Measurements from ENCODE around the gene HOXC12. TPM values are rescaled to one million over a fixed set of nuclear protein-coding genes. Genes with fewer than 3 reads are reported as not detected.
A peak's percentile ranks its signal among the peaks of the same experiment; 100 is the strongest.

Gene HOXC12
- total RNA-seq, 4 donors from 2014 or later = not detected

DNA sequence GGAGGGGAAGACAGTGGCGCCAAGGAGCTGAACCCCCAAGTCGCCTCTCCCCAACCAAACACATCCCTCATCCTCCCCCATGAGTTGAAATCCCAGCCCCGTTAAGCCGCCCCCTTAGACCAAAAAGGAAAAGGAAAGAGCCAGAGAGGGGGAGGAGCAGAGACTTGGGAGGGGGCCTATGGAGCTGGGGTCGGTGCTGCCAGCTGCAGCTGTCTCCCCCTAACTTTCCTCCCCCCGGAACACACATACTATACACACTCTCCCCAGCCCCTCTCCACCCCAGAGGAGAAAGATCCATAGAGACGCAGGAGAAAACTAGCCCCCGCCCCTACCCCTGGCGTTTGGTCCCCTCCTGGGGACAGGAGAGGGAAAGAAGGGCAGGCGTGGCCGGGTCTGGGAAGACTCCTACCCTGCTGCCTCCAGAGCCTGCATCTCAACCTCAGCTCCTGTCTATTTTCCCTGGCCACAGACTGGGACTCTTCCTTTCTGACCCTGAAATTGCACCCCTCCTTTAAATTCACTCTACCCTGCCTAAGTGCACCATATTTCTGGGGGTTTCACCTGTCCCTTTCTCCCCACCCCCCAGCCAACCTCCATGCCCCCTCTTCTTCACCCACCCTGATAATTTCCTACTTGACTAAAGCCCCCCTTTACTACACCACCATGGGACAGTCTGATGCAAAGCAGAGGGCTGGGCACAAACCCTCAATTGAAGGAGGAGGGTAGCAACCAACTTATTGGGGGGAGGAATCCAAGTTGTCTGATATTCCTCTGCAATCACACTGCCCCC lies 43.6 kb downstream of the HOXC12 start:
- 24 to 50% methylated on average over 9 to 11 of the region's 11 CpGs for WGBS, 2 donors
- no peak for DNase-seq
- intact Hi-C loops (cut with DNase I) = no loop called here
- H3K27me3 ChIP-seq = peaks cover 19 to 100% (median 83%) of the 10 kb centered on the region in 4 donors
- H3K36me3 ChIP-seq = no peaks in the 10 kb centered on the region
- no peak overlapping the region for H3K4me3 ChIP-seq
- H3K9me3 ChIP-seq = no peaks in the 10 kb centered on the region
- H3K4me1 ChIP-seq = peaks cover 32 to 54% (median 37%) of the 10 kb centered on the region in 3 donors
- no peak overlapping the region for H3K27ac ChIP-seq
- TF ChIP-seq CTCF (IDR thresholded peaks at IDR 0.05) (no peak), POLR2A (IDR thresholded peaks at IDR 0.05) (no peak)

GRCh38 chr12:53998900-53999236 lies 44.2 kb downstream of the HOXC12 start:
- 5 to 21% methylated on average over 9 to 13 of the region's 13 CpGs for WGBS, 2 donors
- Histone ChIP-seq H3K9me3 (no peaks in the 10 kb centered on the region), H3K4me3 (peak overlapping the region in 1 of 4 donors; percentile 59), H3K27ac (no peak overlapping the region), H3K36me3 (no peaks in the 10 kb centered on the region), H3K4me1 (peaks cover 32 to 53% (median 37%) of the 10 kb centered on the region in 3 donors), H3K27me3 (peaks cover 19 to 100% (median 83%) of the 10 kb centered on the region in 4 donors)
- no peak for TF ChIP-seq CTCF (IDR thresholded peaks at IDR 0.05)
- TF ChIP-seq POLR2A (IDR thresholded peaks at IDR 0.05) = no peak
- intact Hi-C loops (cut with DNase I) = no loop called here
- no peak for DNase-seq

GRCh38 chr12:53999559-54000115 lies 44.9 kb downstream of the HOXC12 start:
- DNase-seq = no peak
- peak overlapping the region; percentile 39 to 63 (median 58) for H3K4me3 ChIP-seq
- no peak for TF ChIP-seq POLR2A (IDR thresholded peaks at IDR 0.05)
- TF ChIP-seq CTCF (IDR thresholded peaks at IDR 0.05) = no peak
- H3K36me3 ChIP-seq = no peaks in the 10 kb centered on the region
- WGBS, 2 donors = 2 to 4% methylated on average over 20 to 26 of the region's 35 CpGs
- H3K27ac ChIP-seq = peak overlapping the region in 2 of 4 donors; percentile 37 to 81
- intact Hi-C loops (cut with DNase I) = no loop called here
- peaks cover 12 to 100% (median 79%) of the 10 kb centered on the region in 4 donors for H3K27me3 ChIP-seq
- peaks cover 24 to 46% (median 30%) of the 10 kb centered on the region in 3 donors for H3K4me1 ChIP-seq
- H3K9me3 ChIP-seq = no peaks in the 10 kb centered on the region

DNA sequence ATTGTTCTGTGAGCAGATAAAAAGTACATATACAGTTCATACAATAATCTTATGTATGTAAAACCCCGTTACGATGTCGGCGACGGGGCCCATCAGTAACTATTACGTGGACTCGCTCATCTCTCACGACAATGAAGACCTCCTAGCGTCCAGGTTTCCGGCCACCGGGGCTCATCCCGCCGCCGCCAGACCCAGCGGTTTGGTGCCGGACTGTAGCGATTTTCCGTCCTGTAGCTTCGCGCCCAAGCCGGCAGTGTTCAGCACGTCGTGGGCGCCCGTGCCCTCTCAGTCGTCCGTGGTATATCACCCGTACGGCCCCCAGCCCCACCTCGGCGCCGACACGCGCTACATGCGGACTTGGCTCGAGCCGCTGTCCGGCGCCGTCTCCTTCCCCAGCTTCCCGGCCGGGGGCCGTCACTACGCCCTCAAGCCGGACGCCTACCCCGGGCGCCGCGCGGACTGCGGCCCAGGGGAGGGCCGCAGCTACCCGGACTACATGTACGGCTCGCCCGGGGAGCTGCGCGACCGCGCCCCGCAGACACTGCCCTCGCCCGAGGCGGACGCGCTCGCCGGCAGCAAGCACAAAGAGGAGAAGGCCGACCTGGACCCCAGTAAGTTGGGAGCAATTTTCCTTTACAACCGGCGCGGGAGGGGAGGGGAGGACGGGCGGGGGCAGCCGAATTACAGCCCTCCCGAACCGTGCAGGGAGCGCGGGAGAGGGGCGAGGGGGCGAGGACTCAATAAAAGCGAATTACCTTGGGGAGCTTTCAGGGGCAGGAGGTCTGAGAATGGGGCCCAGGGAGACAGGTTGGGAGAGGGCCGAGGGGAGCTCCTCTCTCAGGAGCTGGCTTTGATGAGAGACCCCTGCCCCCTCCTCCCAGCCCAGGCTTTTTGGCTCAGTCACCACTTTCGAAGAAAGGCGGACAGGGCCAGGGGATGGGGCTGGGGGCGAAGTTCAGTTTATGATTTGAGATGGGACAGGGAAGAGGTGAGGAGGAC lies 45.7 kb downstream of the HOXC12 start, which contains the start of gene HOXC9:
TSS of gene HOXC9 (plus strand) at position 46 of the 999 bp plus-strand sequence. CDS start at position 74, 28 bp downstream.
- Histone ChIP-seq H3K4me1 (peaks cover 16 to 39% (median 22%) of the 10 kb centered on the region in 3 donors), H3K27me3 (peaks cover 11 to 100% (median 79%) of the 10 kb centered on the region in 4 donors), H3K36me3 (no peaks in the 10 kb centered on the region), H3K27ac (peak within 1 kb of the TSS in 2 of 4 donors; percentile 37 to 81), H3K9me3 (no peaks in the 10 kb centered on the region), H3K4me3 (peak within 1 kb of the TSS; percentile 39 to 63 (median 58))
- WGBS, 2 donors = 5 to 7% methylated on average over 18 to 32 of the region's 87 CpGs
- TF ChIP-seq CTCF (IDR thresholded peaks at IDR 0.05) (no peak), POLR2A (IDR thresholded peaks at IDR 0.05) (no peak)
- no peak for DNase-seq
- intact Hi-C loops (cut with DNase I) = no loop called here

Data from esophagus squamous epithelium (tissue), 5 donors.